ENCODE results near the gene TBX1. TPM values are rescaled to one million over a fixed set of nuclear protein-coding genes. Genes with fewer than 3 reads are reported as not detected.

The TBX1 gene
- total RNA-seq, 1 experiment from 2014 or later, result 0.74 TPM

DNA sequence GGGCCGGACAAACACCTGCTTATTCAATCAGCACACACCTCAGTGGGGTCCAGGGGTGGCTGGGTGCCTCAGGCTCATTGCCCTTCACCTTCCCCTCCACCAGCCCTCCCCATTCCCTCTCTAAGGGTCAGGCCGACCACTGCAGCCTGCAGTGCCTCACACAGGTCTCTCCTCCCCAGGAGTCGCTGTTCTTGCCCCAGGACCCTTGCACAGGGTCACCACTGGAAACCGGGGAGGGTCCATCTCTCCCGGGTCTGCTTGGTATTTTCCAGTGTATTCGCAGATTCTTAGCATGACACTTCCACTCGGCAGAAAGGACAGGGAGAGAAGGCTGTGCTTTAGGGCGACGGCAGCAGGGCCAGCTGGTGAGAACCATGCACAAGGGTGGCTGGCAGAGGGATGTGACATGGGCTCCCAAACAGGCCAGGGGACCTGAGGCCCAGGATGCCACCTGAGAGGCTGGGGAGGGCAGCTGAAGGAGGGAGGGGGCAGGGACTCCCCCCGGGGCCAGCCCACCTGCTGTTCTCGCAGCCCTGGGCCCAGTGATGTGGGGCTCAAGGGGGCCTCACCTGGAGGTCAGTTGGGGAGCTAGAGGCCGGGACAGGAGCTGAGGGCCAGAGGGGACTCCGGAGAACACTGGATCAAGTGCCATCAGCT, 16.1 kb upstream of the TBX1 start:
- intact Hi-C loops (cut with micrococcal nuclease; ENCODE audit: unreplicated experiment), result no loop called here
- Histone ChIP-seq H3K4me3 (no peak overlapping the region), H3K79me2 (ENCODE audit: low read depth) (no peaks in the 10 kb centered on the region), H3K9me3 (ENCODE audit: insufficient read depth, low read depth) (no peaks in the 10 kb centered on the region), H4K20me1 (ENCODE audit: insufficient read depth) (no peaks in the 10 kb centered on the region), H3K9me2 (ENCODE audit: insufficient read depth) (no peaks in the 10 kb centered on the region), H3K4me2 (no peak overlapping the region), H2AFZ (no peak overlapping the region), H3F3A (ENCODE audit: insufficient read depth, low read depth) (no peaks in the 10 kb centered on the region), H3K27ac (no peak overlapping the region), H3K4me1 (replicated peaks; ENCODE audit: insufficient read depth) (no peaks in the 10 kb centered on the region), H3K36me3 (ENCODE audit: low read depth) (no peaks in the 10 kb centered on the region), H3K27me3 (ENCODE audit: insufficient read depth, low read depth) (no peaks in the 10 kb centered on the region)
- BruUV-seq (replicated peaks), result no TSS peak
- DNase-seq, result no peak
- CTCF ChIA-PET, result no interaction called here
- TF ChIP-seq EZH2 (IDR thresholded peaks at IDR 0.05; ENCODE audit: low read depth) (no peak), CTCF (conservative IDR thresholded peaks at IDR 0.05) (no peak)
- POLR2A ChIA-PET (ENCODE audit: unreplicated experiment), result no interaction called here

GRCh38 chr22:19745155-19746101, 15.2 kb upstream of the TBX1 start:
- intact Hi-C loops (cut with micrococcal nuclease; ENCODE audit: unreplicated experiment), result no loop called here

GRCh38 chr22:19746726-19747125, 13.9 kb upstream of the TBX1 start:
- no peaks in the 10 kb centered on the region for H4K20me1 ChIP-seq (ENCODE audit: insufficient read depth)
- no peaks in the 10 kb centered on the region for H3K9me3 ChIP-seq (ENCODE audit: insufficient read depth, low read depth)
- ChIA-PET CTCF (no interaction called here), POLR2A (ENCODE audit: unreplicated experiment) (no interaction called here)
- H3K4me1 ChIP-seq (replicated peaks; ENCODE audit: insufficient read depth), result peaks cover 10% of the 10 kb centered on the region
- H3K9me2 ChIP-seq (ENCODE audit: insufficient read depth), result no peaks in the 10 kb centered on the region
- H3K4me2 ChIP-seq, result no peak overlapping the region
- no peak overlapping the region for H2AFZ ChIP-seq
- no TSS peak for BruUV-seq (replicated peaks)
- H3K27ac ChIP-seq, result no peak overlapping the region
- no peaks in the 10 kb centered on the region for H3K79me2 ChIP-seq (ENCODE audit: low read depth)
- DNase-seq, result no peak
- H3F3A ChIP-seq (ENCODE audit: insufficient read depth, low read depth), result no peaks in the 10 kb centered on the region; the same call in 1 of the 2 replicates
- no peak overlapping the region for H3K4me3 ChIP-seq
- H3K27me3 ChIP-seq (ENCODE audit: insufficient read depth, low read depth), result no peaks in the 10 kb centered on the region
- no peaks in the 10 kb centered on the region for H3K36me3 ChIP-seq (ENCODE audit: low read depth)
- TF ChIP-seq EZH2 (IDR thresholded peaks at IDR 0.05; ENCODE audit: low read depth) (no peak), CTCF (conservative IDR thresholded peaks at IDR 0.05) (no peak)
- intact Hi-C loops (cut with micrococcal nuclease; ENCODE audit: unreplicated experiment), result no loop called here

More at GRCh38 chr22:19745155-19746101, 15.2 kb upstream of the TBX1 start:
- no peak overlapping the region for H3K4me2 ChIP-seq
- H3F3A ChIP-seq (ENCODE audit: insufficient read depth, low read depth), result no peaks in the 10 kb centered on the region
- TF ChIP-seq EZH2 (IDR thresholded peaks at IDR 0.05; ENCODE audit: low read depth), result no peak
- no peak for TF ChIP-seq CTCF (conservative IDR thresholded peaks at IDR 0.05)
- no peak for DNase-seq
- no TSS peak for BruUV-seq (replicated peaks)
- ChIA-PET CTCF (no interaction called here), POLR2A (ENCODE audit: unreplicated experiment) (no interaction called here)
- no peaks in the 10 kb centered on the region for H3K9me3 ChIP-seq (ENCODE audit: insufficient read depth, low read depth)
- no peaks in the 10 kb centered on the region for H3K27me3 ChIP-seq (ENCODE audit: insufficient read depth, low read depth)
- no peak overlapping the region for H3K27ac ChIP-seq
- no peak overlapping the region for H3K4me3 ChIP-seq
- H3K79me2 ChIP-seq (ENCODE audit: low read depth), result no peaks in the 10 kb centered on the region
- no peaks in the 10 kb centered on the region for H3K9me2 ChIP-seq (ENCODE audit: insufficient read depth)
- no peaks in the 10 kb centered on the region for H4K20me1 ChIP-seq (ENCODE audit: insufficient read depth)
- H3K36me3 ChIP-seq (ENCODE audit: low read depth), result no peaks in the 10 kb centered on the region
- no peak overlapping the region for H2AFZ ChIP-seq
- H3K4me1 ChIP-seq (replicated peaks; ENCODE audit: insufficient read depth), result no peaks in the 10 kb centered on the region
